Activated T-cell treated with anti-CD3 and anti-CD28 coated beads for 4 hours (primary cell): ENCODE data around the gene SGCD.

Experiments used
- DNase-seq: peaks from one replicate; pipeline ENCODE4 v3.0.0-alpha.2; 2020

Gene SGCD

GRCh38 chr5:156522651-156523529, 195.9 kb downstream of the SGCD start:
- no peak for DNase-seq

- no peak for DNase-seq
Observed at GRCh38 chr5:156523607-156524006, 196.6 kb downstream of the SGCD start.

DNA sequence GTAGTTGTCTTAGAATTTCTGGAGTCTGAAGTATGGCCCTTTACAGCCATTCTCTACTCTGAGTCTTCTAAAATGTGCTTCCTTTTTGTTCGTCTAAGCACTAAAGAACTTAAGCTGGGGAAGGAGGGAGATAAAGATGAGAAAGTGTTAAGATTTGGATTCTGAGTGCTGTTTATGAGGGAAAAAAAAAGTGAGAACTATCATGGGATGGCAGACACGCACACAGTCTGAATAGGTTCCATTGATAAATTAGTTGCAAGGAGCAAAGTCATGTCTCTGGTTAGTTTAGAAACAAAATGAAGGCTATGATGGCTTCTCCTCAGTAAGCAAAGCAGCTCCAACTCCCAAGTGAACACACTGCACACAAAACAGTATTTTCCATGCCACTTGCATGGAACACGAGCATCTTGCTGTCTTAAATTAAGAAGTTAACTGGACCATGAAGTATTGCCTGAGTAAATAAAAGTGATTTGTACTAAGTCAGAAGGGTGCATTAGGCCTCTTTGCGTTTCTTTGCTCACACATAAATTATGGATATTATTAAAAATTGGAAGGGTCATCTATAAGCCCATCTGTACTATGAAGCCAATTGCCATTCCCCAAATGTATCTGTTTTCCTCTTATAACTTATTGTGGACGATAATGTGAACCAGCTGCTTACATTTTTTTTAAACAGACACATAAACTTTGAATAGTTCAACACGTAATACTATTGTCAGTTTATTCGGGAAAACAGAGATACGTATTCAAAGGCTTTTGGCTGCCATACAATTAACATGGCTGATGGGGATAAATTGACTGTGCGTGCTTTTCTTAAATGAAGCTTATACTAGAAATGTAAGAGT, 199.3 kb downstream of the SGCD start:
- DNase-seq = no peak

GRCh38 chr5:156527611-156528010, 200.6 kb downstream of the SGCD start:
- DNase-seq = no peak

DNA sequence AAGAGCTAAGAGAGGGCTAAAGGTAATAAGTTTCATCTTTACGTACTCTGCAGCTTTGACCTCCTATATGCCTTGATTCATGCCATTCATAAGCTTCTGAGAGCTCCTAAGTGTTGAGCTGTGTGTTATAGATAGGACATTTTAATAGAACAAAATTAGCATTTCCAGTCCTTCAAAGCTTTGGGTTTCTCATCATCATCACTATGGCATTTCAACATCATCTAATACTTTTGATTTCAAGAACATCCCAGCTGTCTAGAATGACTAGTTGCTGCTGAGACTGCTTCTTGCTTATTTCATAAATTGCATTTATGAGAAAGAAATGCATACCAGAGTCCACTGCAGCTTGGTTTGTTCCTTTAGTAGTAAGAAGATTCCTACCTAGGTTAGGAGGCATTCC, 201.7 kb downstream of the SGCD start:
- DNase-seq = no peak

GRCh38 chr5:156529892-156530291, 202.9 kb downstream of the SGCD start:
- no peak for DNase-seq

GRCh38 chr5:156531199-156531598, 204.2 kb downstream of the SGCD start:
- no peak for DNase-seq

- DNase-seq = no peak
Observed at GRCh38 chr5:156532921-156533320, 206.0 kb downstream of the SGCD start.

GRCh38 chr5:156534085-156534484, 207.1 kb downstream of the SGCD start:
- no peak for DNase-seq

- no peak for DNase-seq
Observed at GRCh38 chr5:156534906-156535485, 208.0 kb downstream of the SGCD start.

GRCh38 chr5:156540491-156540890, 213.5 kb downstream of the SGCD start:
- DNase-seq = no peak

GRCh38 chr5:156541582-156541981, 214.6 kb downstream of the SGCD start:
- DNase-seq = no peak

GRCh38 chr5:156543348-156544145, 216.6 kb downstream of the SGCD start:
- no peak for DNase-seq

- no peak for DNase-seq
Observed at GRCh38 chr5:156552855-156553358, 225.9 kb downstream of the SGCD start.

DNA sequence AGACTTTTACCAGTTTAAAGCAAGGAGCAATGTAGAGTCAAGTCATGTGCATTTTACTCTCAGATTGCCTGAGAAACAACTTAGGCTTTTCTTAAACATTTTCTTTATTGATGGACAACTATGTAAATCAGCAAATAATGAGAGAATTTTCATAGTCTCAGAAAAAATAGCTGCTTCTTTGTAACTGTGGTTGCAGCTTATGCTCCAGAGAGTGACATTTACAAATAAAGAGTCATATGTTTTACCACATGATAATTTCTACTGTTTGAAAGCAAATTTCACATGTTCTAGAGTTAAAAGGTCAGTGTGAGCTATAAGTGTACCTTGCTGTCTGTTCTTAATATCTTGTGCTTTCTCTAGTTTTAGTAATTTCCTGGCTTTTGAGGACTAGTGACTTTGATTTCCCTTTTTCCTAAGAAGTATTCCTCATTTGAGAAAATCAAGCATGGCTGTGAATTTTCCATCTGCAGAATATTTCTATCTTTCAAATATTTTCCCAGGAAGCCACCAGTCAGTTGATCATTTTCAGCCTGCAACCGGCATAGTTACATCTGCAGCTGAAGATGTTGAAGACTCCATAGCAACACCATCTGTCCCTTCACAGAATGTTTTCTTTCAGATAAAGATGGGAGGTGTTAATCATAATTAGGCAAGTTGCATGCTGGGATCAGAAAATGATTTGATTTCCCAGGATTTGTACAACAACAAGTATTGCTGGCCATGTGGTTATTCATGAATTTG, 229.9 kb downstream of the SGCD start:
- DNase-seq = no peak

- no peak for DNase-seq
Observed at GRCh38 chr5:156560002-156560401, 233.0 kb downstream of the SGCD start.

- DNase-seq = no peak
Observed at GRCh38 chr5:156561651-156562050, 234.7 kb downstream of the SGCD start.

- DNase-seq = no peak
Observed at GRCh38 chr5:156570615-156571014, 243.7 kb downstream of the SGCD start.

DNA sequence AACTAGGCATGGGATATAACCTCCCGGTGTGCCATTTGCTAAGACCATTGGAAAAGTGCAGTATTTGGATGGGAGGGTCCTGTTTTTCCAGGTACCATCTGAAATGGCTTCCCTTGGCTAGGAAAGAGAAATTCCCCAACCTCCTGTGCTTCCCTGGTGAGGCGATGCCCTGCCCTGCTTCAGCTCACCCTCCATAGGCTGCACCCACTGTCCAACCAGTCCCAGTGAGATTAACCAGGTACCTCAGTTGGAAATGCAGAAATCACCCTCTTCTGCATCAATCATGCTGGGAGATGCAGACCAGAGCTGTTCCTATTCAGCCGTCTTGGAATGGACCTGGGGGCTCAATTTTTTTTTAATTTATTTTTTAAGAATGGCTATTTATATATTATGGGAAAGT, 254.8 kb downstream of the SGCD start:
- no peak for DNase-seq

- no peak for DNase-seq
Observed at GRCh38 chr5:156582193-156582598, 255.2 kb downstream of the SGCD start.

DNA sequence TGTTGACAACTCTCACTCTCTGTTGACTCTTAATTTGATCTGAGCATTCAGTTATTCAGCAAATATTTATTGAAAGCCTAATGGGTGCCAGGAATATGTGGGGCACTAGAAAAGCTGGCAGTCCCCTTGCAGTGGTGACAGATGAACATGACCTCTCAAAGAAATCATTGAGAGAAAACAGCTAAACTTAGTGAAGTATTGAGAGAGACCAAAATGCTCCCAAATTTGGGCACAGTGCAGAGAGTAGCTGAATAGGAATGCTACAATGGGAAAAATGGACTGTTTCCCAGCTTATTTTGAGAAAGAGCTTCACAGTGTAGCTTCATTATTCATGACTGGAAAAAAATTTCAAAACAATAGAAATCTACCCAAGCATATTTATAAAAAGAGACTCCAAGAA, 257.9 kb downstream of the SGCD start:
- no peak for DNase-seq

DNA sequence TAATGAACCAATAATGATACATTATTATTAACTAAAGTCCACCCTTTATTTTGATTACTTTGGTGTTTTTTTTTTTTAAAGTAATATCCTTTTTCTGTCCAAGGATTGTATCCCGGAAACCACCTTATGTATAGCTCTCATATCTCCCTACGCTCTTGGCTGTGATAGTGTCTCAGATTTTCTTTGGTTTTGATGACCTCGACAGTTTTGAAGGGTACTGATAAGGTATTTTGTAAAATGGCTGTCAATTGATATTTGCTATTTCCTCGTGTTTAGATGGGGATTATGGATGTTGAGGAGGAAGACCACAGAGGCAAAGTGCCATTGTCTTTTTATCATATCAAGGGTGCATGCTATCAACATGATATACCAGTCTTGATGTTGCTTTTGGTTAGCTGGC, 259.0 kb downstream of the SGCD start:
- no peak for DNase-seq
